ENCODE data around the gene NLN. TPM values are rescaled to one million over a fixed set of nuclear protein-coding genes. Genes with fewer than 3 reads are reported as not detected.
A peak's percentile ranks its signal among the peaks of the same experiment; 100 is the strongest.
"Not testable (repeated sequence)": the region's sequence is repeated elsewhere in the genome, so short reads cannot be mapped to it uniquely, and the experiment has no call there.

The NLN gene
- 40.3 and 42.7 TPM in 2 replicates for total RNA-seq
- long read RNA-seq, full-length matches to known transcripts: 112 of 149 reads
- long read RNA-seq, partial matches to known transcripts: 14 of 149 reads
- long read RNA-seq, other reads (novel, unspliced or antisense): 23 of 149 reads

- H3K27ac Mint-ChIP-seq (ENCODE audit: unreplicated experiment): peak within 1 kb of the TSS; percentile 92
- DNase-seq (ENCODE audit: extremely low spot score, unreplicated experiment): peak; percentile 96
- H3K4me1 Mint-ChIP-seq (ENCODE audit: unreplicated experiment): peaks cover 42% of the 10 kb centered on the region
- H3K4me3 Mint-ChIP-seq (ENCODE audit: unreplicated experiment): peak within 1 kb of the TSS; percentile 90
- peak; percentile 6 for TF ChIP-seq CTCF (IDR thresholded peaks at IDR 0.05)
- H3K27me3 Mint-ChIP-seq (ENCODE audit: unreplicated experiment): no peaks in the 10 kb centered on the region
- H3K36me3 Mint-ChIP-seq (ENCODE audit: unreplicated experiment): peaks cover 4% of the 10 kb centered on the region
- no peaks in the 10 kb centered on the region for H3K9me3 Mint-ChIP-seq (ENCODE audit: unreplicated experiment)
Observed at GRCh38 chr5:65721720-65722574, at the start of gene NLN, which contains the start of gene SGTB. Gene NLN (plus strand): TSS chr5:65722205. CDS start chr5:65722374, 169 bp downstream. Gene SGTB (minus strand): TSS chr5:65722109. CDS start chr5:65720807, 1,302 bp downstream.

GRCh38 chr5:65672796-65673195 is 49.2 kb upstream of the NLN start:
- Mint-ChIP-seq H3K27me3 (ENCODE audit: unreplicated experiment) (no peaks in the 10 kb centered on the region), H3K36me3 (ENCODE audit: unreplicated experiment) (peaks cover 33% of the 10 kb centered on the region), H3K4me3 (ENCODE audit: unreplicated experiment) (no peak overlapping the region), H3K9me3 (ENCODE audit: unreplicated experiment) (no peaks in the 10 kb centered on the region), H3K4me1 (ENCODE audit: unreplicated experiment) (no peaks in the 10 kb centered on the region), H3K27ac (ENCODE audit: unreplicated experiment) (no peak overlapping the region)
- no peak for TF ChIP-seq CTCF (IDR thresholded peaks at IDR 0.05)
- no peak for DNase-seq (ENCODE audit: extremely low spot score, unreplicated experiment)

DNA sequence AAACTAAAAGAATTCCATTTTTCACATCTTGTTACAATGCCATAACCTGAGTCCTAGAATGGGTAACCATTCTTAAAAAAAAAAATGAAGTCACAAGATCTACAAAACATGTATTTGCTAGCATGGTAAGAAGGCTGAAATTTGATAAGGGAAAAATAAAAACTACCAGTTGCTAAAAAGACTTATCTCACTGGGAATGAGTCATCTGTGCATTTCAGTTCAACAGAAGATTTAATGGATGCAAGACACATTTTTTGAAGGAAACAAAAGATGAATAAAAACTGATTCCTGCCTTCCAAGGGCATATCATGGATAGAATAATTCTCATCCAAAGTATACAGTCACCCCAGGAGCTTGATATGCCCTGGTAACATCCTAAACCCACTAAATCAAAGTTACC is 47.3 kb upstream of the NLN start:
- Mint-ChIP-seq H3K4me3 (ENCODE audit: unreplicated experiment) (no peak overlapping the region), H3K27me3 (ENCODE audit: unreplicated experiment) (no peaks in the 10 kb centered on the region), H3K36me3 (ENCODE audit: unreplicated experiment) (peaks cover 42% of the 10 kb centered on the region), H3K4me1 (ENCODE audit: unreplicated experiment) (no peaks in the 10 kb centered on the region), H3K9me3 (ENCODE audit: unreplicated experiment) (no peaks in the 10 kb centered on the region), H3K27ac (ENCODE audit: unreplicated experiment) (no peak overlapping the region)
- DNase-seq (ENCODE audit: extremely low spot score, unreplicated experiment): no peak
- TF ChIP-seq CTCF (IDR thresholded peaks at IDR 0.05): no peak

GRCh38 chr5:65676056-65676455 is 45.9 kb upstream of the NLN start:
- not testable (repeated sequence) for H3K9me3 Mint-ChIP-seq (ENCODE audit: unreplicated experiment); H3K4me1 Mint-ChIP-seq (ENCODE audit: unreplicated experiment); H3K27me3 Mint-ChIP-seq (ENCODE audit: unreplicated experiment); DNase-seq (ENCODE audit: extremely low spot score, unreplicated experiment); H3K4me3 Mint-ChIP-seq (ENCODE audit: unreplicated experiment); H3K27ac Mint-ChIP-seq (ENCODE audit: unreplicated experiment)
- H3K36me3 Mint-ChIP-seq (ENCODE audit: unreplicated experiment): peaks cover 48% of the 10 kb centered on the region

DNA sequence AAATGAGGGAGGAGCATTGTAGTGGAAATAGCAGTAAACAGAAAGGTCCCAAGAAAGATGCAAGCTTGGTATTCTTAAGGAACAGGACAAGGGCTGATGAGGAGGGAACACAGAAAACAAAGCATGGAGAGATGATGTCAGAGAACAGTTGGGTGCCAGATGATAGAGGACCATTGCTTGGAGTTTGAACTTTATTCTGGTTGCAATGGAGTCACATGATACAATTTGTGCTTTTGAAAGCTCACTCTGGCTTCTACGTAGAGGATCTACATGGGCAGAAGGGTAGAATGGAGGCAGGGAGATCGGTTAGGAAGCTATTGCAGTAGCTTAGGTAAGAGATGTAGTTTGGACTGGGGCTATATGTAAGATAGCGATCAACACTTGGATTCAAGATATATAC is 39.9 kb upstream of the NLN start:
- H3K4me1 Mint-ChIP-seq (ENCODE audit: unreplicated experiment): no peaks in the 10 kb centered on the region
- H3K4me3 Mint-ChIP-seq (ENCODE audit: unreplicated experiment): no peak overlapping the region
- peaks cover 57% of the 10 kb centered on the region for H3K36me3 Mint-ChIP-seq (ENCODE audit: unreplicated experiment)
- H3K9me3 Mint-ChIP-seq (ENCODE audit: unreplicated experiment): no peaks in the 10 kb centered on the region
- DNase-seq (ENCODE audit: extremely low spot score, unreplicated experiment): no peak
- no peak overlapping the region for H3K27ac Mint-ChIP-seq (ENCODE audit: unreplicated experiment)
- H3K27me3 Mint-ChIP-seq (ENCODE audit: unreplicated experiment): no peaks in the 10 kb centered on the region
- no peak for TF ChIP-seq CTCF (IDR thresholded peaks at IDR 0.05)
